GM12878 (cell line): ENCODE results near the gene SUPT4H1. TPM values are rescaled to one million over a fixed set of nuclear protein-coding genes. Genes with fewer than 3 reads are reported as not detected.
A peak's percentile ranks its signal among the peaks of the same experiment; 100 is the strongest.

Source experiments
- CBFB ChIP-seq: IDR thresholded peaks from 2 replicates; pipeline ENCODE4 v1.6.1; 2016; ENCODE audit warnings: antibody characterized with exemption, low read depth
- CREB1 ChIP-seq: IDR thresholded peaks from 2 replicates; pipeline ENCODE4 v1.6.1; 2012; ENCODE audit warnings: low read depth, mild to moderate bottlenecking, inconsistent platforms
- HDAC2 ChIP-seq: fragments of 200-600 bp; sonication (generic); IDR thresholded peaks from 2 replicates; pipeline ENCODE4 v1.6.1; 2017
- HDGF ChIP-seq: fragments of 450-650 bp; IDR thresholded peaks from 2 replicates; pipeline ENCODE4 v1.6.1; 2016; ENCODE audit warnings: antibody characterized with exemption
- JUNB ChIP-seq: IDR thresholded peaks from 2 replicates; pipeline ENCODE4 v1.6.1; 2016; ENCODE audit warnings: antibody characterized with exemption, mild to moderate bottlenecking
- JUND ChIP-seq: IDR thresholded peaks from 2 replicates; pipeline ENCODE4 v1.6.1; 2012; ENCODE audit warnings: low read depth, mild to moderate bottlenecking, low read length, improper control_type of control experiment, moderate library complexity
- KLF5 ChIP-seq: fragments of 450-650 bp; IDR thresholded peaks from 2 replicates; pipeline ENCODE4 v1.6.1; 2014; ENCODE audit warnings: mild to moderate bottlenecking; ENCODE audit not compliant: partially characterized antibody
- MYB ChIP-seq: fragments of 150-350 bp; IDR thresholded peaks from 2 replicates; pipeline ENCODE4 v1.6.1; 2014; ENCODE audit warnings: mild to moderate bottlenecking, low read depth, low read length, borderline replicate concordance
- NFIC ChIP-seq: IDR thresholded peaks from 2 replicates; pipeline ENCODE4 v1.6.1; 2012; ENCODE audit warnings: low read depth, mild to moderate bottlenecking, inconsistent platforms, low read length, moderate library complexity
- NR2C2 ChIP-seq: IDR thresholded peaks from 2 replicates; pipeline ENCODE4 v1.6.1; 2011; ENCODE audit warnings: borderline replicate concordance, low read depth; ENCODE audit not compliant: control insufficient read depth, insufficient read length
- PML ChIP-seq: IDR thresholded peaks from 2 replicates; pipeline ENCODE4 v1.6.1; 2012; ENCODE audit warnings: low read length, inconsistent platforms
- POU2F2 ChIP-seq: IDR thresholded peaks from 3 replicates; pipeline ENCODE4 v1.6.1; 2011; ENCODE audit warnings: low read depth, mild to moderate bottlenecking, low read length, borderline replicate concordance
- RFX5 ChIP-seq: IDR thresholded peaks from 2 replicates; pipeline ENCODE4 v1.6.1; 2011; ENCODE audit warnings: low read depth, low read length, improper control_type of control experiment
- RUNX3 ChIP-seq: IDR thresholded peaks from 2 replicates; pipeline ENCODE4 v1.6.1; 2012; ENCODE audit warnings: low read length, inconsistent platforms
- SIX5 ChIP-seq: IDR thresholded peaks from 2 replicates; pipeline ENCODE4 v1.6.1; 2011; ENCODE audit warnings: mild to moderate bottlenecking, low read depth, low read length, moderate library complexity; ENCODE audit not compliant: severe bottlenecking
- SMAD1 ChIP-seq: fragments of 450-650 bp; IDR thresholded peaks from 2 replicates; pipeline ENCODE4 v1.6.1; 2018; ENCODE audit warnings: mild to moderate bottlenecking, low read depth; ENCODE audit not compliant: partially characterized antibody
- SMARCA5 ChIP-seq: fragments of 450-650 bp; IDR thresholded peaks from 2 replicates; pipeline ENCODE4 v1.6.1; 2017; ENCODE audit warnings: mild to moderate bottlenecking
- SMC3 ChIP-seq: IDR thresholded peaks from 2 replicates; pipeline ENCODE4 v1.6.1; 2011; ENCODE audit warnings: low read length, improper control_type of control experiment, borderline replicate concordance
- SREBF2 ChIP-seq: IDR thresholded peaks from 2 replicates; pipeline ENCODE4 v1.6.1; 2012; ENCODE audit warnings: mild to moderate bottlenecking, low read length
- USF1 ChIP-seq: IDR thresholded peaks from 2 replicates; pipeline ENCODE4 v1.6.1; 2011; ENCODE audit warnings: borderline replicate concordance, low read depth, mild to moderate bottlenecking, moderate library complexity, mixed read lengths, low read length; ENCODE audit not compliant: insufficient read depth; ENCODE audit errors: extremely low read length
- polyA plus RNA-seq, 11 experiments: library from polyadenylated mRNA; depleted of rRNA in 4 of 11; unstranded in 6 of 11; stranded (reverse) in 5 of 11; fragments of >200 nt; fragmentation: Nextera tagmentation in 4 of 11; fragmentation: Illumina TruSeq in 1 of 11; extraction: Ambion mirVana in 4 of 11; extraction: Trizol in 1 of 11; gene quantifications; 1 replicate in 1 of 11; 2 replicates in 10 of 11; pipeline versions ENCODE4 v1.2.1 to v1.2.3, GENCODE V29; 2011 to 2016; ENCODE audit warnings: inconsistent platforms in 2 of 11, missing spikeins in 2 of 11, low read depth in 1 of 11
- total RNA-seq, 4 experiments: library from RNA; depleted of rRNA in 3 of 4; stranded (reverse); fragments of >200 nt in 3 of 4; fragmentation: Illumina TruSeq in 1 of 4; extraction: Trizol in 1 of 4; gene quantifications; 2 replicates each; pipeline versions ENCODE4 v1.2.1 to v1.2.3, GENCODE V29; 2013 to 2021
- TF ChIP-seq, protein P1 (sequence below): IDR thresholded peaks from 2 replicates; pipeline ENCODE4 v1.6.1; 2012; ENCODE audit warnings: low read length, inconsistent platforms
- TF ChIP-seq, protein P2 (sequence below): IDR thresholded peaks from 2 replicates; pipeline ENCODE4 v1.6.1; 2012; ENCODE audit warnings: low read depth, low read length, improper control_type of control experiment
- TF ChIP-seq, protein P3 (sequence below): IDR thresholded peaks from 2 replicates; pipeline ENCODE4 v1.6.1; 2011; ENCODE audit warnings: borderline replicate concordance, low read depth, mild to moderate bottlenecking, moderate library complexity, low read length; ENCODE audit not compliant: insufficient read depth, poor library complexity, severe bottlenecking

SUPT4H1 gene
- total and polyA plus RNA-seq, 10 of the 15 experiments (the other 5 are each of a cell fraction or from before 2014, with no cell fraction given) = 83.8 to 293 (median 128) TPM

DNA sequence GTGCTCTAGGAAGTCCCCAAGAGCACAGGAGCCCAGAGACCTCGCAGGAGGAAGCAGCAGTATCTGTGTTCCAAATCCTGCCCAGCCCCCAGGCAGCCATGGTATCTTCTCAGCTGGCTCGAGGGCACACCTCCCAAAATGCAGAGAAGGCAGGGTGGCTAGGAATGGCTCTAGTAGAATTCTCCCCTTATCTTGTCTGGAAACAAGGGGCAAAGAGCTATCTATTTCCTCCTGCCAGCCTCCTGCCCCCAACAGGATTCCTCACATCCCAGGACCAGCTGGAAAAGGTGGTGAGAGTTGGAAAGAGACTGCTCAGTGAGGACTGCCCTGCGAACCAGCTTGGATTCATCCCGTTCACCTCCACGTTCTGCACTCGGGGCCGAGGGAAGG is 14.8 kb downstream of the SUPT4H1 start (continued):
- TF ChIP-seq USF1 (no peak), NFIC (no peak), HDAC2 (no peak), POU2F2 (no peak), SMC3 (no peak), MYB (no peak), JUND (peak; percentile 3; the same call in 1 of the 2 replicates), CBFB (no peak), SREBF2 (no peak), RFX5 (no peak), NR2C2 (no peak), SIX5 (no peak), RUNX3 (no peak), SMARCA5 (no peak; the same call in 1 of the 2 replicates), HDGF (no peak; the same call in 1 of the 2 replicates), KLF5 (no peak), JUNB (no peak), CREB1 (no peak), PML (no peak), SMAD1 (no peak)
- TF ChIP-seq, protein P1, sequence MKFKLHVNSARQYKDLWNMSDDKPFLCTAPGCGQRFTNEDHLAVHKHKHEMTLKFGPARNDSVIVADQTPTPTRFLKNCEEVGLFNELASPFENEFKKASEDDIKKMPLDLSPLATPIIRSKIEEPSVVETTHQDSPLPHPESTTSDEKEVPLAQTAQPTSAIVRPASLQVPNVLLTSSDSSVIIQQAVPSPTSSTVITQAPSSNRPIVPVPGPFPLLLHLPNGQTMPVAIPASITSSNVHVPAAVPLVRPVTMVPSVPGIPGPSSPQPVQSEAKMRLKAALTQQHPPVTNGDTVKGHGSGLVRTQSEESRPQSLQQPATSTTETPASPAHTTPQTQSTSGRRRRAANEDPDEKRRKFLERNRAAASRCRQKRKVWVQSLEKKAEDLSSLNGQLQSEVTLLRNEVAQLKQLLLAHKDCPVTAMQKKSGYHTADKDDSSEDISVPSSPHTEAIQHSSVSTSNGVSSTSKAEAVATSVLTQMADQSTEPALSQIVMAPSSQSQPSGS = no peak
- TF ChIP-seq, protein P2, sequence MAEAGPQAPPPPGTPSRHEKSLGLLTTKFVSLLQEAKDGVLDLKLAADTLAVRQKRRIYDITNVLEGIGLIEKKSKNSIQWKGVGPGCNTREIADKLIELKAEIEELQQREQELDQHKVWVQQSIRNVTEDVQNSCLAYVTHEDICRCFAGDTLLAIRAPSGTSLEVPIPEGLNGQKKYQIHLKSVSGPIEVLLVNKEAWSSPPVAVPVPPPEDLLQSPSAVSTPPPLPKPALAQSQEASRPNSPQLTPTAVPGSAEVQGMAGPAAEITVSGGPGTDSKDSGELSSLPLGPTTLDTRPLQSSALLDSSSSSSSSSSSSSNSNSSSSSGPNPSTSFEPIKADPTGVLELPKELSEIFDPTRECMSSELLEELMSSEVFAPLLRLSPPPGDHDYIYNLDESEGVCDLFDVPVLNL = no peak
- TF ChIP-seq, protein P3, sequence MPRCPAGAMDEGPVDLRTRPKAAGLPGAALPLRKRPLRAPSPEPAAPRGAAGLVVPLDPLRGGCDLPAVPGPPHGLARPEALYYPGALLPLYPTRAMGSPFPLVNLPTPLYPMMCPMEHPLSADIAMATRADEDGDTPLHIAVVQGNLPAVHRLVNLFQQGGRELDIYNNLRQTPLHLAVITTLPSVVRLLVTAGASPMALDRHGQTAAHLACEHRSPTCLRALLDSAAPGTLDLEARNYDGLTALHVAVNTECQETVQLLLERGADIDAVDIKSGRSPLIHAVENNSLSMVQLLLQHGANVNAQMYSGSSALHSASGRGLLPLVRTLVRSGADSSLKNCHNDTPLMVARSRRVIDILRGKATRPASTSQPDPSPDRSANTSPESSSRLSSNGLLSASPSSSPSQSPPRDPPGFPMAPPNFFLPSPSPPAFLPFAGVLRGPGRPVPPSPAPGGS = no peak
